HG03108 (cell line): Measurements from ENCODE around the gene PLD1.
A peak's percentile ranks its signal among the peaks of the same experiment; 100 is the strongest.
"Not testable (repeated sequence)": the region's sequence is repeated elsewhere in the genome, so short reads cannot be mapped to it uniquely, and the experiment has no call there.

Experiments
- ATAC-seq: cut with Tn5 transposase; IDR thresholded peaks from one replicate; pipeline ENCODE4 v1.9.1; 2021; ENCODE audit warnings: moderate library complexity; ENCODE audit not compliant: unreplicated experiment

The PLD1 gene

GRCh38 chr3:171574556-171575240 is 235.6 kb downstream of the PLD1 start:
- no peak for ATAC-seq

- no peak for ATAC-seq
Measured at GRCh38 chr3:171569571-171570132, 240.6 kb downstream of the PLD1 start.

- ATAC-seq, result no peak
Measured at GRCh38 chr3:171568766-171569165, 241.5 kb downstream of the PLD1 start.

GRCh38 chr3:171566803-171567422 is 243.4 kb downstream of the PLD1 start:
- peak; percentile 66 for ATAC-seq

- no peak for ATAC-seq
Measured at GRCh38 chr3:171565481-171566058, 244.7 kb downstream of the PLD1 start.

GRCh38 chr3:171564748-171565480 is 245.4 kb downstream of the PLD1 start:
- no peak for ATAC-seq

- no peak for ATAC-seq
Measured at GRCh38 chr3:171563298-171563697, 247.0 kb downstream of the PLD1 start.

GRCh38 chr3:171562459-171562858 is 247.8 kb downstream of the PLD1 start:
- ATAC-seq, result not testable (repeated sequence)

- ATAC-seq, result no peak
Measured at GRCh38 chr3:171561596-171562323, 248.5 kb downstream of the PLD1 start.

GRCh38 chr3:171559586-171559985 is 250.7 kb downstream of the PLD1 start:
- no peak for ATAC-seq

- no peak for ATAC-seq
Measured at GRCh38 chr3:171558188-171558696, 252.0 kb downstream of the PLD1 start.

- ATAC-seq, result no peak
Measured at GRCh38 chr3:171557173-171557572, 253.1 kb downstream of the PLD1 start.

GRCh38 chr3:171556574-171557145 is 253.6 kb downstream of the PLD1 start:
- no peak for ATAC-seq

GRCh38 chr3:171556148-171556547 is 254.1 kb downstream of the PLD1 start:
- ATAC-seq, result no peak

- ATAC-seq, result no peak
Measured at GRCh38 chr3:171553086-171553485, 257.2 kb downstream of the PLD1 start.

GRCh38 chr3:171552531-171552930 is 257.8 kb downstream of the PLD1 start:
- no peak for ATAC-seq

- no peak for ATAC-seq
Measured at GRCh38 chr3:171551296-171551695, 259.0 kb downstream of the PLD1 start.
